ENCODE results near the gene FBXL15. TPM values are rescaled to one million over a fixed set of nuclear protein-coding genes. Genes with fewer than 3 reads are reported as not detected.
A peak's percentile ranks its signal among the peaks of the same experiment; 100 is the strongest.

FBXL15 gene
- total RNA-seq, 1 donor from 2014 or later, result 23.4 TPM

GRCh38 chr10:102413806-102414561 lies 6.7 kb upstream of the FBXL15 start:
- H3K4me3 Mint-ChIP-seq (ENCODE audit: unreplicated experiment), result no peak overlapping the region
- TF ChIP-seq CTCF (IDR thresholded peaks at IDR 0.05; ENCODE audit: partially characterized antibody, unreplicated experiment), result no peak
- no peak for DNase-seq
- H3K27ac Mint-ChIP-seq (ENCODE audit: unreplicated experiment), result peak overlapping the region; percentile 99
- H3K9me3 Mint-ChIP-seq (ENCODE audit: unreplicated experiment), result peaks cover 22% of the 10 kb centered on the region
- no peaks in the 10 kb centered on the region for H3K36me3 Mint-ChIP-seq (ENCODE audit: unreplicated experiment)
- peaks cover 19% of the 10 kb centered on the region for H3K27me3 Mint-ChIP-seq (ENCODE audit: unreplicated experiment)
- peaks cover 52% of the 10 kb centered on the region for H3K4me1 Mint-ChIP-seq (ENCODE audit: low read depth, unreplicated experiment)

- H3K27me3 Mint-ChIP-seq (ENCODE audit: unreplicated experiment), result peaks cover 18% of the 10 kb centered on the region
- H3K27ac Mint-ChIP-seq (ENCODE audit: unreplicated experiment), result peak overlapping the region; percentile 99
- H3K4me3 Mint-ChIP-seq (ENCODE audit: unreplicated experiment), result no peak overlapping the region
- no peak for DNase-seq
- H3K9me3 Mint-ChIP-seq (ENCODE audit: unreplicated experiment), result peaks cover 21% of the 10 kb centered on the region
- TF ChIP-seq CTCF (IDR thresholded peaks at IDR 0.05; ENCODE audit: partially characterized antibody, unreplicated experiment), result no peak
- no peaks in the 10 kb centered on the region for H3K36me3 Mint-ChIP-seq (ENCODE audit: unreplicated experiment)
- peaks cover 51% of the 10 kb centered on the region for H3K4me1 Mint-ChIP-seq (ENCODE audit: low read depth, unreplicated experiment)
These were observed 5.9 kb upstream of the FBXL15 start for GRCh38 chr10:102414749-102415148.

GRCh38 chr10:102416283-102416682 lies 4.4 kb upstream of the FBXL15 start:
- Mint-ChIP-seq H3K4me1 (ENCODE audit: low read depth, unreplicated experiment) (peaks cover 41% of the 10 kb centered on the region), H3K27ac (ENCODE audit: unreplicated experiment) (peak overlapping the region; percentile 84), H3K9me3 (ENCODE audit: unreplicated experiment) (peaks cover 16% of the 10 kb centered on the region), H3K27me3 (ENCODE audit: unreplicated experiment) (peaks cover 17% of the 10 kb centered on the region), H3K4me3 (ENCODE audit: unreplicated experiment) (peak overlapping the region; percentile 77), H3K36me3 (ENCODE audit: unreplicated experiment) (no peaks in the 10 kb centered on the region)
- TF ChIP-seq CTCF (IDR thresholded peaks at IDR 0.05; ENCODE audit: partially characterized antibody, unreplicated experiment), result no peak
- no peak for DNase-seq

- Mint-ChIP-seq H3K9me3 (ENCODE audit: unreplicated experiment) (peaks cover 14% of the 10 kb centered on the region), H3K4me1 (ENCODE audit: low read depth, unreplicated experiment) (peaks cover 37% of the 10 kb centered on the region), H3K4me3 (ENCODE audit: unreplicated experiment) (no peak overlapping the region), H3K27ac (ENCODE audit: unreplicated experiment) (no peak overlapping the region), H3K27me3 (ENCODE audit: unreplicated experiment) (peaks cover 13% of the 10 kb centered on the region), H3K36me3 (ENCODE audit: unreplicated experiment) (no peaks in the 10 kb centered on the region)
- DNase-seq, result no peak
- TF ChIP-seq CTCF (IDR thresholded peaks at IDR 0.05; ENCODE audit: partially characterized antibody, unreplicated experiment), result no peak
These were observed 3.9 kb upstream of the FBXL15 start for GRCh38 chr10:102416695-102417094.

- TF ChIP-seq CTCF (IDR thresholded peaks at IDR 0.05; ENCODE audit: partially characterized antibody, unreplicated experiment), result no peak
- H3K36me3 Mint-ChIP-seq (ENCODE audit: unreplicated experiment), result no peaks in the 10 kb centered on the region
- H3K27ac Mint-ChIP-seq (ENCODE audit: unreplicated experiment), result peak within 1 kb of the TSS; percentile 98
- H3K4me1 Mint-ChIP-seq (ENCODE audit: low read depth, unreplicated experiment), result peaks cover 23% of the 10 kb centered on the region
- H3K9me3 Mint-ChIP-seq (ENCODE audit: unreplicated experiment), result peaks cover 12% of the 10 kb centered on the region
- H3K27me3 Mint-ChIP-seq (ENCODE audit: unreplicated experiment), result peaks cover 11% of the 10 kb centered on the region
- H3K4me3 Mint-ChIP-seq (ENCODE audit: unreplicated experiment), result peak within 1 kb of the TSS; percentile 84
- peak; percentile 79 for DNase-seq
These were observed 1.9 kb upstream of the FBXL15 start, which contains the start of gene PSD for GRCh38 chr10:102418622-102419268. Gene PSD, minus strand, starts transcription at chr10:102418785. Its CDS starts 1,747 bp downstream, at chr10:102417038.
